BE2C (cell line): Measurements from ENCODE around the gene USP9X.

Experiments used
- DNase-seq: peaks from one replicate; pipeline ENCODE4 v3.0.0-alpha.2; 2020
- H3K27me3 ChIP-seq: fragments of 250-450 bp; sonication (Bioruptor Pico); 2 replicates; pipeline ENCODE4 v1.5.1; 2020; ENCODE audit warnings: mild to moderate bottlenecking
- H3K36me3 ChIP-seq: fragments of 250-450 bp; sonication (Bioruptor Pico); 2 replicates; pipeline ENCODE4 v1.5.1; 2020; ENCODE audit warnings: mild to moderate bottlenecking
- H3K4me1 ChIP-seq: fragments of 250-450 bp; sonication (Bioruptor Pico); 2 replicates; pipeline ENCODE4 v1.5.1; 2020
- H3K4me3 ChIP-seq: 2 replicates; pipeline ENCODE4 v1.5.1; 2011; ENCODE audit warnings: low read depth, low read length
- H3K9me3 ChIP-seq: fragments of 250-450 bp; sonication (Bioruptor Pico); 2 replicates; pipeline ENCODE4 v1.5.1; 2020
- CTCF ChIP-seq: IDR thresholded peaks from 2 replicates; pipeline ENCODE4 v1.5.1; 2012; ENCODE audit warnings: mild to moderate bottlenecking, low read depth, low read length

The USP9X gene

GRCh38 chrX:41257801-41258200, 172.6 kb downstream of the USP9X start:
- TF ChIP-seq CTCF: no peak
- H3K4me3 ChIP-seq: no peak overlapping the region
- no peak for DNase-seq
- no peaks in the 10 kb centered on the region for H3K9me3 ChIP-seq
- no peaks in the 10 kb centered on the region for H3K27me3 ChIP-seq
- H3K36me3 ChIP-seq: no peaks in the 10 kb centered on the region
- H3K4me1 ChIP-seq: no peaks in the 10 kb centered on the region

GRCh38 chrX:41258226-41258625, 173.0 kb downstream of the USP9X start:
- H3K9me3 ChIP-seq: no peaks in the 10 kb centered on the region
- no peak for TF ChIP-seq CTCF
- H3K4me3 ChIP-seq: no peak overlapping the region
- no peak for DNase-seq
- H3K4me1 ChIP-seq: no peaks in the 10 kb centered on the region
- no peaks in the 10 kb centered on the region for H3K27me3 ChIP-seq
- no peaks in the 10 kb centered on the region for H3K36me3 ChIP-seq

GRCh38 chrX:41258871-41259270, 173.6 kb downstream of the USP9X start:
- Histone ChIP-seq H3K4me3 (no peak overlapping the region), H3K9me3 (no peaks in the 10 kb centered on the region), H3K4me1 (no peaks in the 10 kb centered on the region), H3K27me3 (no peaks in the 10 kb centered on the region), H3K36me3 (no peaks in the 10 kb centered on the region)
- no peak for TF ChIP-seq CTCF
- DNase-seq: no peak

GRCh38 chrX:41259516-41259915, 174.3 kb downstream of the USP9X start:
- Histone ChIP-seq H3K36me3 (no peaks in the 10 kb centered on the region), H3K4me3 (no peak overlapping the region), H3K9me3 (no peaks in the 10 kb centered on the region), H3K27me3 (no peaks in the 10 kb centered on the region), H3K4me1 (no peaks in the 10 kb centered on the region)
- TF ChIP-seq CTCF: no peak
- peak; percentile 49 for DNase-seq

GRCh38 chrX:41265615-41266014, 180.4 kb downstream of the USP9X start:
- no peak for TF ChIP-seq CTCF
- H3K9me3 ChIP-seq: no peaks in the 10 kb centered on the region
- DNase-seq: no peak

GRCh38 chrX:41273638-41274037, 188.4 kb downstream of the USP9X start:
- no peak for TF ChIP-seq CTCF
- Histone ChIP-seq H3K4me1 (no peaks in the 10 kb centered on the region), H3K9me3 (no peaks in the 10 kb centered on the region), H3K4me3 (no peak overlapping the region), H3K27me3 (no peaks in the 10 kb centered on the region), H3K36me3 (no peaks in the 10 kb centered on the region)
- DNase-seq: no peak

More at GRCh38 chrX:41265615-41266014, 180.4 kb downstream of the USP9X start:
- Histone ChIP-seq H3K36me3 (no peaks in the 10 kb centered on the region), H3K4me1 (no peaks in the 10 kb centered on the region), H3K27me3 (no peaks in the 10 kb centered on the region), H3K4me3 (no peak overlapping the region)
